ENCODE data around the gene VSTM2B. TPM values are rescaled to one million over a fixed set of nuclear protein-coding genes. Genes with fewer than 3 reads are reported as not detected.

Gene VSTM2B
- polyA plus RNA-seq, 1 donor (not counting 4 experiments of a cell fraction or from before 2014, with no cell fraction given): not detected

GRCh38 chr19:29509456-29509855 is 16.3 kb upstream of the VSTM2B start:
- no peaks in the 10 kb centered on the region for H3K79me2 ChIP-seq (ENCODE audit: control insufficient read depth, insufficient read depth, low read length)
- H3K9me3 ChIP-seq (ENCODE audit: control insufficient read depth, low read depth, low read length): peaks cover 9% of the 10 kb centered on the region
- no peak overlapping the region for H3K4me3 ChIP-seq (ENCODE audit: control insufficient read depth in 2 of 3, extremely low read depth in 1 of 3, insufficient read depth in 2 of 3, low read depth in 1 of 3, low read length in 3 of 3)
- DNase-seq (ENCODE audit: low read depth, low spot score): no peak
- H3K36me3 ChIP-seq (ENCODE audit: control insufficient read depth in 2 of 2, extremely low read depth in 1 of 2, insufficient read depth in 2 of 2, low read length in 2 of 2): no peaks in the 10 kb centered on the region
- TF ChIP-seq, protein P1, sequence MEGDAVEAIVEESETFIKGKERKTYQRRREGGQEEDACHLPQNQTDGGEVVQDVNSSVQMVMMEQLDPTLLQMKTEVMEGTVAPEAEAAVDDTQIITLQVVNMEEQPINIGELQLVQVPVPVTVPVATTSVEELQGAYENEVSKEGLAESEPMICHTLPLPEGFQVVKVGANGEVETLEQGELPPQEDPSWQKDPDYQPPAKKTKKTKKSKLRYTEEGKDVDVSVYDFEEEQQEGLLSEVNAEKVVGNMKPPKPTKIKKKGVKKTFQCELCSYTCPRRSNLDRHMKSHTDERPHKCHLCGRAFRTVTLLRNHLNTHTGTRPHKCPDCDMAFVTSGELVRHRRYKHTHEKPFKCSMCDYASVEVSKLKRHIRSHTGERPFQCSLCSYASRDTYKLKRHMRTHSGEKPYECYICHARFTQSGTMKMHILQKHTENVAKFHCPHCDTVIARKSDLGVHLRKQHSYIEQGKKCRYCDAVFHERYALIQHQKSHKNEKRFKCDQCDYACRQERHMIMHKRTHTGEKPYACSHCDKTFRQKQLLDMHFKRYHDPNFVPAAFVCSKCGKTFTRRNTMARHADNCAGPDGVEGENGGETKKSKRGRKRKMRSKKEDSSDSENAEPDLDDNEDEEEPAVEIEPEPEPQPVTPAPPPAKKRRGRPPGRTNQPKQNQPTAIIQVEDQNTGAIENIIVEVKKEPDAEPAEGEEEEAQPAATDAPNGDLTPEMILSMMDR (optimal IDR thresholded peaks at IDR 0.05 in 1 of 3, IDR thresholded peaks at IDR 0.05 in 1 of 3, conservative IDR thresholded peaks at IDR 0.05 in 1 of 3; ENCODE audit: extremely low read depth in 1 of 3, insufficient read depth in 2 of 3, low read length in 3 of 3): no peak
- TF ChIP-seq EZH2 (IDR thresholded peaks at IDR 0.05; ENCODE audit: low read length): no peak
- H3K27me3 ChIP-seq (ENCODE audit: control insufficient read depth, extremely low read depth, insufficient read depth, low read length): no peaks in the 10 kb centered on the region
- no peaks in the 10 kb centered on the region for H3K9me1 ChIP-seq (ENCODE audit: control insufficient read depth, extremely low read depth, insufficient read depth, low read length)
- no peak overlapping the region for H3K9ac ChIP-seq (ENCODE audit: control insufficient read depth, extremely low read depth, insufficient read depth, low read length)
- H2AFZ ChIP-seq (ENCODE audit: control insufficient read depth, low read length): no peak overlapping the region
- FAIRE-seq: no peak
- H3K4me2 ChIP-seq (ENCODE audit: control insufficient read depth, extremely low read depth, insufficient read depth, low read depth, low read length): no peak overlapping the region
- H3K27ac ChIP-seq (ENCODE audit: control insufficient read depth, insufficient read depth, low read length): no peak overlapping the region
- H4K20me1 ChIP-seq (ENCODE audit: control insufficient read depth, extremely low read depth, insufficient read depth, low read length): no peaks in the 10 kb centered on the region
- no peaks in the 10 kb centered on the region for H3K4me1 ChIP-seq (ENCODE audit: control insufficient read depth, extremely low read depth, insufficient read depth, low read length)
- dilution Hi-C loops (cut with MboI; ENCODE audit: extremely low pct_ligation_motif_present, low sequenced_read_pairs): no loop called here

GRCh38 chr19:29510701-29511265 is 15.0 kb upstream of the VSTM2B start:
- TF ChIP-seq, protein P1 (optimal IDR thresholded peaks at IDR 0.05 in 1 of 3, IDR thresholded peaks at IDR 0.05 in 1 of 3, conservative IDR thresholded peaks at IDR 0.05 in 1 of 3; ENCODE audit: extremely low read depth in 1 of 3, insufficient read depth in 2 of 3, low read length in 3 of 3): no peak
- no peak for TF ChIP-seq EZH2 (IDR thresholded peaks at IDR 0.05; ENCODE audit: low read length)
- H3K36me3 ChIP-seq (ENCODE audit: control insufficient read depth in 2 of 2, extremely low read depth in 1 of 2, insufficient read depth in 2 of 2, low read length in 2 of 2): no peaks in the 10 kb centered on the region
- H3K4me1 ChIP-seq (ENCODE audit: control insufficient read depth, extremely low read depth, insufficient read depth, low read length): no peaks in the 10 kb centered on the region
- H3K79me2 ChIP-seq (ENCODE audit: control insufficient read depth, insufficient read depth, low read length): no peaks in the 10 kb centered on the region
- FAIRE-seq: no peak
- no peak overlapping the region for H3K9ac ChIP-seq (ENCODE audit: control insufficient read depth, extremely low read depth, insufficient read depth, low read length)
- no peak overlapping the region for H2AFZ ChIP-seq (ENCODE audit: control insufficient read depth, low read length)
- dilution Hi-C loops (cut with MboI; ENCODE audit: extremely low pct_ligation_motif_present, low sequenced_read_pairs): no loop called here
- no peak overlapping the region for H3K4me3 ChIP-seq (ENCODE audit: control insufficient read depth in 2 of 3, extremely low read depth in 1 of 3, insufficient read depth in 2 of 3, low read depth in 1 of 3, low read length in 3 of 3)
- no peak overlapping the region for H3K4me2 ChIP-seq (ENCODE audit: control insufficient read depth, extremely low read depth, insufficient read depth, low read depth, low read length)
- no peak overlapping the region for H3K27ac ChIP-seq (ENCODE audit: control insufficient read depth, insufficient read depth, low read length)
- no peak for DNase-seq (ENCODE audit: low read depth, low spot score)
- H3K9me1 ChIP-seq (ENCODE audit: control insufficient read depth, extremely low read depth, insufficient read depth, low read length): no peaks in the 10 kb centered on the region
- H3K27me3 ChIP-seq (ENCODE audit: control insufficient read depth, extremely low read depth, insufficient read depth, low read length): no peaks in the 10 kb centered on the region
- H4K20me1 ChIP-seq (ENCODE audit: control insufficient read depth, extremely low read depth, insufficient read depth, low read length): no peaks in the 10 kb centered on the region
- peaks cover 7% of the 10 kb centered on the region for H3K9me3 ChIP-seq (ENCODE audit: control insufficient read depth, low read depth, low read length)
